SK-N-SH (cell line): ENCODE results near the gene LDAF1. TPM values are rescaled to one million over a fixed set of nuclear protein-coding genes. Genes with fewer than 3 reads are reported as not detected.

Experiments used
- CTCF ChIA-PET: fragments of 300-600, 350-600 bp; formaldehyde crosslinking; extraction: SDS; loops from one replicate; lab custom pipeline; 2021; lab: Yijun Ruan, JAX
- POLR2A ChIA-PET: fragments of 350-600 bp; sonication (Branson Sonifier 250); formaldehyde crosslinking; extraction: SDS; loops from one replicate; lab custom pipeline; 2020; ENCODE audit warnings: antibody characterized with exemption, inconsistent platforms; lab: Yijun Ruan, JAX
- DNase-seq: peaks from one replicate; pipeline ENCODE4 v3.0.0; 2012
- H2AFZ ChIP-seq: fragments of 200-600 bp; sonication (generic); 2 replicates; pipeline ENCODE4 v1.8.1; 2016; ENCODE audit warnings: antibody characterized with exemption, mild to moderate bottlenecking, low read depth
- H3F3A ChIP-seq: fragments of 200-600 bp; sonication (generic); replicated peaks from 2 replicates; pipeline ENCODE3; 2016; ENCODE audit warnings: antibody characterized with exemption, mild to moderate bottlenecking; ENCODE audit not compliant: insufficient read depth
- H3K27ac ChIP-seq, 2 experiments: fragments of 200-500 bp in 1 of 2; fragments of 200-600 bp in 1 of 2; sonication (Bioruptor generic) in 1 of 2; sonication (generic), shearing (Covaris generic) in 1 of 2; 2 replicates each; pipeline versions ENCODE4 v1.5.1 to v1.6.1; 2014 to 2016; ENCODE audit warnings: low read depth in 2 of 2, inconsistent platforms in 1 of 2, low read length in 1 of 2, mild to moderate bottlenecking in 1 of 2, mixed read lengths in 1 of 2
- H3K27me3 ChIP-seq: fragments of 200-600 bp; sonication (generic), shearing (Covaris generic); 2 replicates; pipeline ENCODE4 v1.6.1; 2016; ENCODE audit warnings: mixed run types; ENCODE audit not compliant: insufficient read depth
- H3K36me3 ChIP-seq, 2 experiments: fragments of 200-500 bp in 1 of 2; fragments of 200-600 bp in 1 of 2; sonication (Bioruptor generic) in 1 of 2; sonication (generic) in 1 of 2; replicated peaks in 1 of 2; 2 replicates each; pipeline versions ENCODE3 to v1.5.1; 2014 to 2016; ENCODE audit warnings: low read length in 1 of 2, mild to moderate bottlenecking in 1 of 2; ENCODE audit not compliant: insufficient read depth in 2 of 2, control insufficient read depth in 1 of 2
- H3K4me1 ChIP-seq, 2 experiments: fragments of 200-500 bp in 1 of 2; fragments of 200-600 bp in 1 of 2; sonication (Bioruptor generic) in 1 of 2; sonication (generic), shearing (Covaris generic) in 1 of 2; 2 replicates each; pipeline versions ENCODE4 v1.5.1 to v1.6.1; 2014 to 2016; ENCODE audit warnings: low read depth in 1 of 2, low read length in 1 of 2, mixed run types in 1 of 2; ENCODE audit not compliant: insufficient read depth in 2 of 2, control insufficient read depth in 1 of 2
- H3K4me2 ChIP-seq: fragments of 200-600 bp; sonication (generic), shearing (Covaris generic); 2 replicates; pipeline ENCODE4 v1.6.1; 2017; ENCODE audit warnings: mixed run types
- H3K4me3 ChIP-seq, 2 experiments: fragments of 200-500 bp in 1 of 2; fragments of 200-600 bp in 1 of 2; sonication (Bioruptor generic) in 1 of 2; sonication (generic), shearing (Covaris generic) in 1 of 2; 2 replicates each; pipeline versions ENCODE4 v1.5.1 to v1.8.1; 2014 to 2016; ENCODE audit warnings: low read depth in 2 of 2, inconsistent platforms in 1 of 2, low read length in 1 of 2, mild to moderate bottlenecking in 1 of 2, mixed read lengths in 1 of 2, moderate library complexity in 1 of 2
- H3K79me2 ChIP-seq: fragments of 200-600 bp; sonication (generic); 2 replicates; pipeline ENCODE4 v1.8.1; 2017; ENCODE audit warnings: mild to moderate bottlenecking; ENCODE audit not compliant: insufficient read depth
- H3K9ac ChIP-seq: fragments of 200-600 bp; sonication (generic); 2 replicates; pipeline ENCODE4 v1.6.1; 2017; ENCODE audit warnings: mixed run types
- H3K9me2 ChIP-seq: fragments of 200-600 bp; sonication (generic); 2 replicates; pipeline ENCODE4 v1.6.1; 2017; ENCODE audit warnings: mixed run types
- H3K9me3 ChIP-seq: fragments of 200-600 bp; sonication (generic); 2 replicates; pipeline ENCODE4 v1.6.1; 2017; ENCODE audit warnings: mixed run types, mild to moderate bottlenecking, moderate library complexity
- H4K20me1 ChIP-seq: fragments of 200-600 bp; sonication (generic); 2 replicates; pipeline ENCODE4 v1.6.1; 2017; ENCODE audit warnings: mild to moderate bottlenecking, mixed run types; ENCODE audit not compliant: insufficient read depth
- CHD2 ChIP-seq: fragments of 150-350 bp; IDR thresholded peaks from 2 replicates; pipeline ENCODE4 v1.6.1; 2018; ENCODE audit warnings: low read length; ENCODE audit not compliant: partially characterized antibody
- ELF1 ChIP-seq: IDR thresholded peaks from 2 replicates; pipeline ENCODE4 v1.4.0; 2012
- EP300 ChIP-seq, 2 experiments: IDR thresholded peaks; 2 replicates each; pipeline versions ENCODE4 v1.4.0 to v1.6.1; 2012; ENCODE audit warnings: borderline replicate concordance in 1 of 2, low read depth in 1 of 2, low read length in 1 of 2
- FOSL2 ChIP-seq: IDR thresholded peaks from 2 replicates; pipeline ENCODE4 v1.4.0; 2012; ENCODE audit warnings: low read depth, mild to moderate bottlenecking, moderate library complexity, borderline replicate concordance
- FOXJ3 ChIP-seq: sonication (generic); formaldehyde crosslinking; IDR thresholded peaks from 2 replicates; pipeline ENCODE4 v1.5.1; 2020; ENCODE audit warnings: mild to moderate bottlenecking, missing genetic modification reagents
- FOXM1 ChIP-seq: IDR thresholded peaks from 2 replicates; pipeline ENCODE4 v1.4.0; 2012; ENCODE audit warnings: low read depth, mild to moderate bottlenecking
- GABPA ChIP-seq: IDR thresholded peaks from 2 replicates; pipeline ENCODE4 v1.4.0; 2012; ENCODE audit warnings: low read depth, mild to moderate bottlenecking
- GATA2 ChIP-seq: sonication (generic); formaldehyde crosslinking; IDR thresholded peaks from 2 replicates; pipeline ENCODE4 v1.5.0; 2020; ENCODE audit warnings: mild to moderate bottlenecking, missing genetic modification reagents
- JUND ChIP-seq: IDR thresholded peaks from 2 replicates; pipeline ENCODE4 v1.4.0; 2012
- MXI1 ChIP-seq: IDR thresholded peaks from 2 replicates; pipeline ENCODE4 v1.6.1; 2012; ENCODE audit warnings: mild to moderate bottlenecking, low read depth, low read length, improper control_type of control experiment
- POLR2AphosphoS5 ChIP-seq: IDR thresholded peaks from 2 replicates; pipeline ENCODE4 v1.6.1; 2012; ENCODE audit warnings: low read depth, low read length
- RAD21 ChIP-seq: IDR thresholded peaks from 2 replicates; pipeline ENCODE4 v1.6.1; 2012; ENCODE audit warnings: mild to moderate bottlenecking, low read length
- RCOR1 ChIP-seq: fragments of 150-350 bp; IDR thresholded peaks from 2 replicates; pipeline ENCODE4 v1.6.1; 2017; ENCODE audit warnings: antibody characterized with exemption, low read length
- RXRA ChIP-seq: IDR thresholded peaks from 2 replicates; pipeline ENCODE4 v1.4.0; 2012; ENCODE audit warnings: low read depth, mild to moderate bottlenecking, borderline replicate concordance
- SIN3A ChIP-seq: IDR thresholded peaks from 2 replicates; pipeline ENCODE4 v1.6.1; 2012; ENCODE audit warnings: low read depth, mild to moderate bottlenecking, low read length, moderate library complexity, borderline replicate concordance
- SMC3 ChIP-seq: IDR thresholded peaks from 2 replicates; pipeline ENCODE4 v1.6.1; 2012; ENCODE audit warnings: low read depth, low read length, improper control_type of control experiment
- TEAD4 ChIP-seq: IDR thresholded peaks from 2 replicates; pipeline ENCODE4 v1.4.0; 2012; ENCODE audit warnings: mild to moderate bottlenecking, borderline replicate concordance; ENCODE audit not compliant: insufficient read depth
- YY1 ChIP-seq: IDR thresholded peaks from 2 replicates; pipeline ENCODE4 v1.4.0; 2012; ENCODE audit warnings: low read depth, mild to moderate bottlenecking
- WGBS: methylation state at CpG from one replicate; pipeline ENCODE4 v1.1.6; 2017; ENCODE audit warnings: low lambda C conversion rate; 5-methylcytosine and 5-hydroxymethylcytosine counted together
- polyA plus RNA-seq, 3 experiments: library from polyadenylated mRNA; depleted of rRNA; stranded (reverse); fragments of >200 nt; gene quantifications; 2 replicates each; pipeline ENCODE4 v1.2.3, GENCODE V29; 2012
- TF ChIP-seq, protein P1 (sequence below): fragments of 200-600 bp; sonication (generic); IDR thresholded peaks from 2 replicates; pipeline ENCODE4 v1.6.1; 2017; ENCODE audit warnings: antibody characterized with exemption, mild to moderate bottlenecking, moderate library complexity
- TF ChIP-seq, protein P2 (sequence below): IDR thresholded peaks from 2 replicates; pipeline ENCODE4 v1.4.0; 2012; ENCODE audit warnings: low read depth, borderline replicate concordance
- TF ChIP-seq, protein P3 (sequence below): IDR thresholded peaks from 2 replicates; pipeline ENCODE4 v1.4.0; 2012; ENCODE audit warnings: low read depth, borderline replicate concordance
- TF ChIP-seq, protein P4 (sequence below): IDR thresholded peaks from 2 replicates; pipeline ENCODE4; 2012

The LDAF1 gene
- polyA plus RNA-seq, 1 of the 3 experiments (the other 2 are of a cell fraction), result 10.0 TPM

DNA sequence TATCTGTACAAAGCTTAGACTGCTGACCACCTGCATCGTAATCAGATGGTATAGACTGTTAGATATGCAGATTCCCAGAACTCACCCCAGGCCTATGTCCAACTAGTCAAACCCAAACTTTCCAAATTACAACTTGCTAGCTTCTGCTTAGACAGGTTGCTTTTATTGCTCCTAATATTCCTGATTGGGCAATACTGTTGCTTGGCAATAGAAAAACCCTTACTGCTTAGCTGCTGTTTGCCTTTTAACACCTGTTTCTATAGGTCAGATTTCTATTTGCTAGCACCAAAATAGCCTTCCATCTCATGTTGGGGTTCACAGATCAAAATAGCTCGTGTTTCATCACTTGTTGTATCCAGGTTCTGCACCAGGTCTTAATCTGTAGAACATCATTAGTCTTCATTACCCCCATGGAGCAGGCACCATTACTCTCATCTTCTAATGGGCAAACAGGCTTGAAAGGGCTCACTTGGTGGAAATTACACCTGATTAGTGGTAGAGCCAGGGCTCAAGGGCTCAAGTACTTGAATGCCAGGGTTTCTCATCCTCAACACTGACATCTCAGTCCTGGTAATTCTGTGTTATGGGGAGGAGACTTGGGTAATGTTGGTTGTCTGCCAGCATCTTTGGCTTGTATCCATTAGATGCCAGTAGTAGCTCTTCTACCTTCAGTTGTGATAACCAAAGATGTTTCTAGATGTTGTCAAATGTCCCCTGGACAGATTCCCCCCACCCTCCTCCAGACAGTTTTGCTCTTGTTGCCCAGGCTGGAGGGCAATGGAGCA lies 50.2 kb downstream of the LDAF1 start:
- Histone ChIP-seq H3K79me2 (no peaks in the 10 kb centered on the region), H3K4me3 (no peak overlapping the region), H3K9ac (no peak overlapping the region), H3K36me3 (no peaks in the 10 kb centered on the region), H3K9me3 (no peaks in the 10 kb centered on the region), H4K20me1 (no peaks in the 10 kb centered on the region), H3K4me1 (no peaks in the 10 kb centered on the region), H3K4me2 (no peak overlapping the region), H3K27ac (no peak overlapping the region), H2AFZ (no peak overlapping the region), H3K9me2 (no peaks in the 10 kb centered on the region; the same call in 1 of the 2 replicates), H3F3A (no peaks in the 10 kb centered on the region), H3K27me3 (0 out of 2 replicates have a peak, but pooled peaks cover 7% of the 10 kb centered on the region)
- ChIA-PET POLR2A (no interaction called here), CTCF (interaction anchor here (1.6 kb wide), 1 partner anchor 13 kb away, joined by 4 read pairs; no protein-coding TSS in a partner anchor)
- no peak for TF ChIP-seq TEAD4
- TF ChIP-seq, protein P1, sequence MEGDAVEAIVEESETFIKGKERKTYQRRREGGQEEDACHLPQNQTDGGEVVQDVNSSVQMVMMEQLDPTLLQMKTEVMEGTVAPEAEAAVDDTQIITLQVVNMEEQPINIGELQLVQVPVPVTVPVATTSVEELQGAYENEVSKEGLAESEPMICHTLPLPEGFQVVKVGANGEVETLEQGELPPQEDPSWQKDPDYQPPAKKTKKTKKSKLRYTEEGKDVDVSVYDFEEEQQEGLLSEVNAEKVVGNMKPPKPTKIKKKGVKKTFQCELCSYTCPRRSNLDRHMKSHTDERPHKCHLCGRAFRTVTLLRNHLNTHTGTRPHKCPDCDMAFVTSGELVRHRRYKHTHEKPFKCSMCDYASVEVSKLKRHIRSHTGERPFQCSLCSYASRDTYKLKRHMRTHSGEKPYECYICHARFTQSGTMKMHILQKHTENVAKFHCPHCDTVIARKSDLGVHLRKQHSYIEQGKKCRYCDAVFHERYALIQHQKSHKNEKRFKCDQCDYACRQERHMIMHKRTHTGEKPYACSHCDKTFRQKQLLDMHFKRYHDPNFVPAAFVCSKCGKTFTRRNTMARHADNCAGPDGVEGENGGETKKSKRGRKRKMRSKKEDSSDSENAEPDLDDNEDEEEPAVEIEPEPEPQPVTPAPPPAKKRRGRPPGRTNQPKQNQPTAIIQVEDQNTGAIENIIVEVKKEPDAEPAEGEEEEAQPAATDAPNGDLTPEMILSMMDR, result no peak
- TF ChIP-seq RCOR1, result no peak
- TF ChIP-seq FOSL2, result no peak
- TF ChIP-seq SMC3, result no peak
- TF ChIP-seq ELF1, result no peak
- TF ChIP-seq, protein P2, sequence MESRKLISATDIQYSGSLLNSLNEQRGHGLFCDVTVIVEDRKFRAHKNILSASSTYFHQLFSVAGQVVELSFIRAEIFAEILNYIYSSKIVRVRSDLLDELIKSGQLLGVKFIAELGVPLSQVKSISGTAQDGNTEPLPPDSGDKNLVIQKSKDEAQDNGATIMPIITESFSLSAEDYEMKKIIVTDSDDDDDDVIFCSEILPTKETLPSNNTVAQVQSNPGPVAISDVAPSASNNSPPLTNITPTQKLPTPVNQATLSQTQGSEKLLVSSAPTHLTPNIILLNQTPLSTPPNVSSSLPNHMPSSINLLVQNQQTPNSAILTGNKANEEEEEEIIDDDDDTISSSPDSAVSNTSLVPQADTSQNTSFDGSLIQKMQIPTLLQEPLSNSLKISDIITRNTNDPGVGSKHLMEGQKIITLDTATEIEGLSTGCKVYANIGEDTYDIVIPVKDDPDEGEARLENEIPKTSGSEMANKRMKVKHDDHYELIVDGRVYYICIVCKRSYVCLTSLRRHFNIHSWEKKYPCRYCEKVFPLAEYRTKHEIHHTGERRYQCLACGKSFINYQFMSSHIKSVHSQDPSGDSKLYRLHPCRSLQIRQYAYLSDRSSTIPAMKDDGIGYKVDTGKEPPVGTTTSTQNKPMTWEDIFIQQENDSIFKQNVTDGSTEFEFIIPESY, result no peak
- DNase-seq, result no peak
- WGBS, result 28% methylated on average over 2 of the region's 2 CpGs

DNA sequence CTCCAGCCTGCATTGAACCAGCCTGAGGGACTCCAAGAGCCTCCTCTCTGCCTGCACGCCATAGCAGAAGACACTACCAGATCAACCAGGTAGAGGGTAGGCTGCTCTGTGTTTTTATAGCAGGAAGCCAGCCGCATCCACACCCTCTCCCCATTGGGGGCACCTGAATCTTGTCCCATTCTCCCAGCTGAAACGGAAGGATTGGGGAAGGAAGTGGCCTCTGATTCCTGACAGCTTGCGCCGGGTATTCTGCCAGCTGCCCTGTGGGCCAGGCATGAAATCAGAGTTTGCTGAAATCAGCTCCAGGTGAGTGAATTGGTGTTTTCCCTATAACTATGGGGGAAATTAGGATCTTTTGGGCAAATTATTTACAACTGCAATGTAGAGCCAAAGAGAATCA lies 53.0 kb downstream of the LDAF1 start, which contains the start of gene ZP2:
ZP2 (minus strand) TSS at position 89 of the 400 bp plus-strand sequence; CDS start at position 62, 27 bp downstream.
- H3K4me3 ChIP-seq, result no peak within 1 kb of the TSS
- CTCF ChIA-PET, result interaction anchor here (1.1 to 1.4 kb wide), 3 partner anchors 10 to 89 kb away, joined by 3 to 4 read pairs (median 3); no protein-coding TSS in a partner anchor
- H3K9ac ChIP-seq, result no peak within 1 kb of the TSS
- no peaks in the 10 kb centered on the region for H3K9me3 ChIP-seq
- H3K27ac ChIP-seq, result no peak within 1 kb of the TSS
- H3K9me2 ChIP-seq, result no peaks in the 10 kb centered on the region
- no peaks in the 10 kb centered on the region for H3F3A ChIP-seq
- no peak for DNase-seq
- no peak within 1 kb of the TSS for H2AFZ ChIP-seq
- H3K4me2 ChIP-seq, result no peak within 1 kb of the TSS
- whole genome bisulfite sequencing, result 79% methylated on average over 4 of the region's 5 CpGs
- H3K4me1 ChIP-seq, result no peaks in the 10 kb centered on the region
- H3K79me2 ChIP-seq, result no peaks in the 10 kb centered on the region
- H4K20me1 ChIP-seq, result no peaks in the 10 kb centered on the region
- no peaks in the 10 kb centered on the region for H3K36me3 ChIP-seq
- POLR2A ChIA-PET, result no interaction called here
- H3K27me3 ChIP-seq, result no peaks in the 10 kb centered on the region
- TF ChIP-seq POLR2AphosphoS5 (no peak), RAD21 (no peak), RXRA (no peak), JUND (no peak), FOXJ3 (CRISPR knock-in tag) (no peak), FOSL2 (no peak), SMC3 (no peak), EP300 (IDR thresholded peaks at IDR 0.05; ENCODE audit: borderline replicate concordance in 1 of 2, low read depth in 1 of 2, low read length in 1 of 2) (no peak), YY1 (no peak), GABPA (no peak), MXI1 (no peak), RCOR1 (no peak), CHD2 (no peak), TEAD4 (no peak), GATA2 (CRISPR knock-in tag) (no peak), FOXM1 (no peak), SIN3A (no peak)
- TF ChIP-seq, protein P3, sequence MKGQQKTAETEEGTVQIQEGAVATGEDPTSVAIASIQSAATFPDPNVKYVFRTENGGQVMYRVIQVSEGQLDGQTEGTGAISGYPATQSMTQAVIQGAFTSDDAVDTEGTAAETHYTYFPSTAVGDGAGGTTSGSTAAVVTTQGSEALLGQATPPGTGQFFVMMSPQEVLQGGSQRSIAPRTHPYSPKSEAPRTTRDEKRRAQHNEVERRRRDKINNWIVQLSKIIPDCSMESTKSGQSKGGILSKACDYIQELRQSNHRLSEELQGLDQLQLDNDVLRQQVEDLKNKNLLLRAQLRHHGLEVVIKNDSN, result no peak
- TF ChIP-seq, protein P4, sequence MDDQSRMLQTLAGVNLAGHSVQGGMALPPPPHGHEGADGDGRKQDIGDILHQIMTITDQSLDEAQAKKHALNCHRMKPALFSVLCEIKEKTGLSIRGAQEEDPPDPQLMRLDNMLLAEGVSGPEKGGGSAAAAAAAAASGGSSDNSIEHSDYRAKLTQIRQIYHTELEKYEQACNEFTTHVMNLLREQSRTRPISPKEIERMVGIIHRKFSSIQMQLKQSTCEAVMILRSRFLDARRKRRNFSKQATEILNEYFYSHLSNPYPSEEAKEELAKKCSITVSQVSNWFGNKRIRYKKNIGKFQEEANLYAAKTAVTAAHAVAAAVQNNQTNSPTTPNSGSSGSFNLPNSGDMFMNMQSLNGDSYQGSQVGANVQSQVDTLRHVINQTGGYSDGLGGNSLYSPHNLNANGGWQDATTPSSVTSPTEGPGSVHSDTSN, result no peak
